Fibroblast of villous mesenchyme (primary cell): ENCODE data around the gene DIP2B. TPM values are rescaled to one million over a fixed set of nuclear protein-coding genes. Genes with fewer than 3 reads are reported as not detected.

Experiments used
- DNase-seq: peaks from one replicate; pipeline ENCODE4 v3.0.0-alpha.2; 2010; ENCODE audit warnings: low read depth
- H3K4me3 ChIP-seq: 2 replicates; pipeline ENCODE4 v1.5.1; 2011; ENCODE audit warnings: low read depth, mild to moderate bottlenecking, low read length
- total RNA-seq: library from RNA; depleted of rRNA; stranded (reverse); fragments of >200 nt; gene quantifications from 2 replicates; pipeline ENCODE4 v1.2.3, GENCODE V29; 2012
- TF ChIP-seq, protein P1 (sequence below): IDR thresholded peaks from 2 replicates; pipeline ENCODE4 v1.5.1; 2012; ENCODE audit warnings: low read depth, mild to moderate bottlenecking, low read length; ENCODE audit not compliant: insufficient read depth

The DIP2B gene
- total RNA-seq, 1 donor = 29.8 TPM

DNA sequence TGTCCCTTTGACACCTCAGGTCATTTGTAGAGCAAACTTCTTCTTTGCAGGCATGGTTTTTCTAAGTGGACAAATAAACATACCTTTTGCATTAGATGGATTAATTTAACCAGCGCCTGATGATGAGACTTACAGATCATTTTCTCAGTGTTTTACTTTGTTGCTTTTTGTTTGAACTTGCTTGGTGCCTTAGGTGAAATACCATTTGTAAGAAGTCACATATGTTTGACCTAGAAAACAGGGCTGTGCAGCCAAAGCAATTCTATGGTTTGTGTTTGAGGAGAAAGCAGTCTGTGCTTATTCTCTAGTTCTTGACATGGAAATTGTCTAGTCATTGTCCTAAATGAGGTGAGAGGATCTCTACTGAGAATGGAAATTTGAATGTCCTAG, 111.1 kb downstream of the DIP2B start:
- TF ChIP-seq, protein P1, sequence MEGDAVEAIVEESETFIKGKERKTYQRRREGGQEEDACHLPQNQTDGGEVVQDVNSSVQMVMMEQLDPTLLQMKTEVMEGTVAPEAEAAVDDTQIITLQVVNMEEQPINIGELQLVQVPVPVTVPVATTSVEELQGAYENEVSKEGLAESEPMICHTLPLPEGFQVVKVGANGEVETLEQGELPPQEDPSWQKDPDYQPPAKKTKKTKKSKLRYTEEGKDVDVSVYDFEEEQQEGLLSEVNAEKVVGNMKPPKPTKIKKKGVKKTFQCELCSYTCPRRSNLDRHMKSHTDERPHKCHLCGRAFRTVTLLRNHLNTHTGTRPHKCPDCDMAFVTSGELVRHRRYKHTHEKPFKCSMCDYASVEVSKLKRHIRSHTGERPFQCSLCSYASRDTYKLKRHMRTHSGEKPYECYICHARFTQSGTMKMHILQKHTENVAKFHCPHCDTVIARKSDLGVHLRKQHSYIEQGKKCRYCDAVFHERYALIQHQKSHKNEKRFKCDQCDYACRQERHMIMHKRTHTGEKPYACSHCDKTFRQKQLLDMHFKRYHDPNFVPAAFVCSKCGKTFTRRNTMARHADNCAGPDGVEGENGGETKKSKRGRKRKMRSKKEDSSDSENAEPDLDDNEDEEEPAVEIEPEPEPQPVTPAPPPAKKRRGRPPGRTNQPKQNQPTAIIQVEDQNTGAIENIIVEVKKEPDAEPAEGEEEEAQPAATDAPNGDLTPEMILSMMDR = no peak
- no peak overlapping the region for H3K4me3 ChIP-seq
- DNase-seq = peak; percentile 82

DNA sequence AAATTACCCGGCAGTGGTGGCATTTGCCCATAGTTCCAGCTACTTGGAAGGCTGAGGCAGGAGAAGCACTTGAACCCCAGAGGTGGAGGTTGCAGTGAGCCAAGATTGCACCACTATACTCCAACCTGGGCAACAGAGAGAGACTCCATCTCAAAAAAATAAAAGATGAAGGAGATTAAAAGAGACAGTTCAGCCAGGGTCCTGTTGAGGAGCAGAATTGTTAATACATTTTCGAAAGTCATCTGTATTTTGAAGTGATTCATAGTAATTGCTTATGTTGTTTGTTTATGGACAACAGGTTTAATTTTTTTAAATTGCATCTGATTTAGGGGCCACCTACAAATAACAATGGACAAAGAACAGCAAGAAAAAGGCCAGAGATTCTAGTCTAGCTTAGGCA, 112.9 kb downstream of the DIP2B start:
- no peak for DNase-seq
- H3K4me3 ChIP-seq = no peak overlapping the region
- TF ChIP-seq, protein P1 = no peak

DNA sequence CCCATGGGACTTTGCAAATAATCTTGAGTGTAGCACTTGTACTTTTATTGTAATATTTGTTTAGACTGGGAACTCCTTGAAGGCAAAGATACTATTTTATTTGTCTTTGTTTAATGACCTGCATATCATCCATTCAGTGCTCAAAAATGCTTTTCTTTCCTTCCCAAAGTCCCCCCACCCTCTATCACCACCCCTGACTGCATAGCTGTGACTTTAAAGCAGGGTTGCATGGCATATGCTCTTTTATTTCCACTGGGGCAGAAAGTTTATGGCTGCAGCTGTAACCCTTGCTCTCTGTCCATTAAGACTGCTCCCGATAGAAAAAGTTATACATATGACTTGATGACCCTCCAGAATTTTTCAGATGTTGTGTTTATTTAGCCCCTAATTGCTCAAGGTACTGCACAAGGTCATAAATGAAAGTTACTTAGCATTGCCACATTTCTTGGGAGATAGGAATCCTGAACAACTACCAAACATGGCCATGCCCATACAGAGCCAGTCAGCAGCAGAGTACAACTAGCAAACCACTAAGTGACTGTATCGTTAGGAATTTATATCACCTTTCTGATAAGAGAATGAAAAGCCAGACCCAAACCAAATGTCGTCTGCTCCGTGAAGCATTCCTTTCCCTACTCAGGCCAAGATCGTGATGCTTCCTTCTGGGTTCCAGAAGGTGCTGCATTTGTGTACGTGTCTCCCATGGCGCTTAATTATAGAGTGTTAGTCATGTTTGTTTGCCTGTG, 114.3 kb downstream of the DIP2B start:
- DNase-seq = peak; percentile 94
- H3K4me3 ChIP-seq = no peak overlapping the region
- TF ChIP-seq, protein P1 = no peak

DNA sequence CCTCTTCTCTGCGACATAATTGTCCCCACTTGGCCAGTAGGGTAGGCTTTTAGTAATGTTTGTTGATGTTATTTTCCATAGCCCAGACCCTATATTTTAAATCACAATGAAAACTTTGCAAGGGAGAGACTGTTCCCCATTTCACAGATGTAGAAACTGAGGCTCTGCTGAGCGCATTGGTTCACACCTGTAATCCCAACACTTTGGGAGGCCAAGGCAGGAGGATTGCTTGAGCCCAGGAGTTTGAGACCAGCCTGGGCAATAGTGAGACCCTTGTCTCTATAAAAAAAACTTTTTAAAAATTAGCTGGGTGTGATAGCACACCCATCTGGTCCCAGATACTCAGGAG, 114.8 kb downstream of the DIP2B start:
- no peak for DNase-seq
- TF ChIP-seq, protein P1 = no peak
- no peak overlapping the region for H3K4me3 ChIP-seq

DNA sequence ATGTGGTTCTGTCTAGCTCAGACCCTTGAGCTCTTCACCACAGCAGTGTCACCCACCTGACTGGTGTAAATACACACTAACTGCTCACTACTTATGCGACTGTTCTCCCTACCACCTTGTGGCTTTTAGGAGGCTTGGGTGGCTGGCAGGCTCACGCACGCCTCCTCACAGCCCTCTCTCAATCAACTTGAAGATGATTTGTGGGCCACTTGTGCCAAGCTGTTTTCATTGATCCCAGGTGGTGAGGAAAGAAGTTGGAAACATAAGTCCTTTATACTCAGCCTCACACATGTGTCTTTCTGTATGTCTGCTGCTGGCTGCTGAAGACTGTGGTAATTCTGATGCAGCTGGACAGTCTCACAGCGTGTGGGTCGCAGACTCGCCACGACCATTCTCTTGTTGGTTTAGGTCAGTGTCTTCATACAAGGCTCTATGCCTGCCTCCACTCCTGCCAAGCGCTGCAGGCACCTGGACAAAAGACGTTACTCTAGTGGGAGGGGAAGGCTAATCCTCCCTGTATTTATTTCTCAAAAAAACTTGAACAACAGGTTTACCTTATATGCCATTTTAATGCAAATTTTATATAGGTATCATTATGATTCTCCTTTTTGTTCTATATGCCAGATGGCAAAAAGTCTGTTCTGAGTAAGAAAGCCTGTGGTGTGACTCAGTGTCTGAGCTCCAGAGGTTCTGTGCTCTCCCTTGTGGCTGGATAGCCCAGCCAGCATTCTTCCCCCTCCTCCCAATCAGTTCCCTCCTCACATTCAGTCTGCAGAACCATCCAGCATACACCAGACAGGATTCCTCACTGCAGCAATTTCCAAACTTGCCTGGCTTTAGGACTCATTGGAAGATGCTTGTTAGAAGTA, 115.6 kb downstream of the DIP2B start:
- TF ChIP-seq, protein P1 = peak; percentile 18
- peak; percentile 92 for DNase-seq
- H3K4me3 ChIP-seq = no peak overlapping the region

DNA sequence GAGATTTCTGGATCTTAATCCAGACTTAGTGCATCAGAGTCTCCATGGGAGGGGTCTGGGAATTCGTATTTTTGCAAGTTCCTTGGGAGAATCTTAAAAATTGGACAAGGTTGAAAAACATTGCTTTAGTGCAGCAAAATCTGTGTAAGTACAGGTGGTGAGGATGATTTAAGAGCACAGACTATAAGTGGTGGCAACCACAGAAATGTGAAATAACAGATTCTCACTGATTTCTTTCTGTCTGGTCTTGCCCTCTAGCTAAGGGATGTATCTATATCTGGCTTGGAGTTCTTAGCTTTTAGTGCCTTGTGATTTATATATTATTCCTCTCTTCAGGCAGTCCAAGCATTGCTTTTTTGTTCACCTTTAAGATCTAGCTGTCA, 116.2 kb downstream of the DIP2B start:
- DNase-seq = peak; percentile 77
- H3K4me3 ChIP-seq = no peak overlapping the region
- TF ChIP-seq, protein P1 = no peak
